Measurements from ENCODE around the gene ZEB2.

The ZEB2 gene

GRCh38 chr2:144429396-144430112 is 90.4 kb downstream of the ZEB2 start:
- DNase-seq (ENCODE audit: low read depth in 2 of 2): no peak
- no peak for TF ChIP-seq CTCF (IDR thresholded peaks at IDR 0.05; ENCODE audit: low read depth, low read length)
- H3K4me3 ChIP-seq (replicated peaks in 1 of 2; ENCODE audit: low read depth in 2 of 2, low read length in 2 of 2): no peak overlapping the region

DNA sequence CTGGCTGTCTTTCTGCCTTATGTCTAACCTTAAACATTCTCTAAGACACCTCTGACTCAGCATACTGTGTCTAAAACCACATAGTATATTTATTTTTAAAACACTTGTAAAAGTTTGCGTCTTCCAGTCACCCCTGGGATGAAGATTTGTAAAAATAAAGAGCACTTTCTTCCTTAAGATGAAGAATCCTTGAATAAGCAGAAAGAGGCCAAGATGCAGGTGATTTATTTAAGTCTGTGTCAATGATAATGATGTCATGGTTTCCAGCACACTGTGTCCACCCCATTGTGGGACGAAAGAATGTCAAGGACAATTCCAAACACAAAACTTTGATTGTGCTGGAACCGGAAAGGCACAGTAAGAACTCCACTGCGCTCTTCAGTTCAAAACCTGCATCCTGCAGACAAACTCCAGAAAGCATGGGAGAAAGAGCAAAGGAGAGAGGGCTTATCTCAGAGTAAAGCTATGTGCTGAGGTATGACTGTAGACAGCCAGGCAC is 92.9 kb downstream of the ZEB2 start:
- no peak for TF ChIP-seq CTCF (IDR thresholded peaks at IDR 0.05; ENCODE audit: low read depth, low read length)
- H3K4me3 ChIP-seq (replicated peaks in 1 of 2; ENCODE audit: low read depth in 2 of 2, low read length in 2 of 2): no peak overlapping the region
- peak; percentile 61 to 76 for DNase-seq (ENCODE audit: low read depth in 2 of 2)

DNA sequence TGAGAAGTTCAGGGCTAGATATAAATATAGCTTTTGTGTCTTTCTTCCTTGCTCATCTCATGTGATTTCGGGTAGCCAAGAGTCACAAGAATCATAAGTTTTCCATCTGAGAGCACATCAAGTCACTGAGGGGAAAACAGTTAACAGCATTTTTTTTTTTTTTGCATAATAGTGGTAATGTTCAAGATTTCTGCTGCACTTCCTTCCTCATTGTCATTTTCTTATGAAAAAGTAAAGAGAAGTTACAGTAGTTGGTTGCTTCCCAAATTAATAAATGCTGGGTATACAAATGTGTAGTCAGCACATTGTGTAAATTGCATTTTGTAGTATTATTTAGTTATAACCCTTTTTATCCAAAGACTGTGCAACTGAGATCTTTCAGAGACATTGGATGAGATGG is 93.6 kb downstream of the ZEB2 start:
- no peak for DNase-seq (ENCODE audit: low read depth in 2 of 2)
- no peak for TF ChIP-seq CTCF (IDR thresholded peaks at IDR 0.05; ENCODE audit: low read depth, low read length)

GRCh38 chr2:144424559-144425240 is 95.2 kb downstream of the ZEB2 start:
- no peak for TF ChIP-seq CTCF (IDR thresholded peaks at IDR 0.05; ENCODE audit: low read depth, low read length)
- no peak overlapping the region for H3K4me3 ChIP-seq (replicated peaks in 1 of 2; ENCODE audit: low read depth in 2 of 2, low read length in 2 of 2)
- no peak for DNase-seq (ENCODE audit: low read depth in 2 of 2)

More for the DNA sequence above, 93.6 kb downstream of the ZEB2 start:
- H3K4me3 ChIP-seq (replicated peaks in 1 of 2; ENCODE audit: low read depth in 2 of 2, low read length in 2 of 2): no peak overlapping the region

DNA sequence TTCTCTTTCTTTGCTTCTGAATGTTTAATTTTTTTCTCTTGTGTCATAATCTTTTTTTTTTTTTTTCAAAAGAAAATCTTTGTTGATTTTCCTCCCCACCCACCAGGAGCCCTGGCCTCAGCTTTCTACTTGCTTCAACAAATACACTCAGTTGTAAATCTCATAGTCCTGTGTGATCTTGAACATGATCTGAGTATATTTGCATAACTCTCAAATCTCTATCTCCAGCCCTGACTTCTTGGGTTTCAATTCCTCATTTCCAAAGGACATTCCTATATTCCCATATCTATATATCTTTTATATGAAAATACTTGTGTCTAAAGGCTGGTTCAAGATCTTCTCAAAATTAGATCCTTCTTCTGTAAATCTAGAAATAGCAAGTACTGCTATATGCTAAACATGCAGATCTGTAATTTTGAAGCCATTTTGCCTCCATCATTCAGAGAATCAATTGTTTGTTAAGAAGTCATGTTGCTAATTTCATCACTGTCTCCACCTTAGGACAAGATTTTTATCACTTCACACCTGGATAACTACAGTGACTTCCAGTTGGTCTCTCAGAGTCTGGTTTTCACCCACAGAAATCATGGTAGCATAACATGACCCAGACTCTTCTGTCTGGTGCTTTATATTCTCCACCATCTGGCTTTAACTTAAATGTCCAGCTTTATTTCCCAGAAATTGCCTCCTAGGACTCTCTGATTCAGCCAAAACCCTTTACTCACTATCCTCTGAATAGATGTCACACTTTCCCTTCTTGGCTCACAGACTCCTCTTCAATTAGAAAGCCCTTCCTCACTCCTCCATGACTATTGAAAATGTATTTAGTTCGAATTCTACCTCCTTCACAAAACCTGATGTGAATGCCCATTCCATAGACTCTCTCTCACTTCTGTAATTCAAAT is 98.1 kb downstream of the ZEB2 start:
- H3K4me3 ChIP-seq (replicated peaks in 1 of 2; ENCODE audit: low read depth in 2 of 2, low read length in 2 of 2): no peak overlapping the region
- no peak for TF ChIP-seq CTCF (IDR thresholded peaks at IDR 0.05; ENCODE audit: low read depth, low read length)
- DNase-seq (ENCODE audit: low read depth in 2 of 2): no peak

DNA sequence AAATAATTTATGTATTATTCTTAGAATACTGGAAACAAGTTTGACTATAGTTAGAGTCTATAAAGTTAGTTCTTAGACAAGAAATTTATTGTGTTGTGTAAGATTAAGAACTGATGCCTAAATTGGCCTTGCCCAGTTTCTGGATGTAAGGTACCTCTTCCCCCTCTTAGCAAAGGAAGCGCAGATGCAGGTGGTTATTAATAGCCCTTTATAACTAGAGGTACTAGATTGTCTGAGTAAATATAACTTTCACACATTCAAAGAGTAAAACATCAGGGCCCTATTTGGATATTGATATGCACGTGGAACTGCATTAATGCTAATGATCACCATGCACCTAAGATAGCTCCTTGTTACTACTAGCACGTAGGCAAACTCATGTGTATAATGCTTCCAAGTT is 100.7 kb downstream of the ZEB2 start:
- H3K4me3 ChIP-seq (replicated peaks in 1 of 2; ENCODE audit: low read depth in 2 of 2, low read length in 2 of 2): no peak overlapping the region
- TF ChIP-seq CTCF (IDR thresholded peaks at IDR 0.05; ENCODE audit: low read depth, low read length): no peak

More for the DNA sequence above, 100.7 kb downstream of the ZEB2 start:
- DNase-seq (ENCODE audit: low read depth in 2 of 2): no peak
